Activated naive CD4-positive, alpha-beta T cell treated with anti-CD3 and anti-CD28 coated beads for 36 hours (primary cell): ENCODE results near the gene NPHS1. TPM values are rescaled to one million over a fixed set of nuclear protein-coding genes. Genes with fewer than 3 reads are reported as not detected.

Source experiments
- CTCF ChIA-PET: fragments of 350-600 bp; sonication (Branson Sonifier 250); formaldehyde crosslinking; loops from one replicate; lab custom pipeline; 2021; ENCODE audit warnings: antibody characterized with exemption; lab: Charles Lee
- DNase-seq: peaks from one replicate; pipeline ENCODE4 v3.0.0-alpha.2; 2020
- H3K27ac Mint-ChIP-seq: one replicate; pipeline ENCODE4 v1.8.0; 2021; ENCODE audit warnings: mild to moderate bottlenecking, mixed read lengths
- H3K27me3 Mint-ChIP-seq: one replicate; pipeline ENCODE4 v1.8.0; 2021; ENCODE audit warnings: low read depth, mixed read lengths
- H3K36me3 Mint-ChIP-seq: one replicate; pipeline ENCODE4 v1.8.0; 2021; ENCODE audit warnings: low read depth, mixed read lengths
- H3K4me1 Mint-ChIP-seq: one replicate; pipeline ENCODE4 v1.8.0; 2021; ENCODE audit warnings: low read depth, mixed read lengths
- H3K4me3 Mint-ChIP-seq: one replicate; pipeline ENCODE4 v1.8.0; 2021; ENCODE audit warnings: mild to moderate bottlenecking, moderate library complexity, mixed read lengths
- H3K9me3 Mint-ChIP-seq: one replicate; pipeline ENCODE4 v1.8.0; 2021; ENCODE audit warnings: mixed read lengths
- intact Hi-C: fragments of 100-400 bp; cut with micrococcal nuclease; formaldehyde crosslinking; loops from one replicate; pipeline ENCODE4 v1.15.1; 2023
- total RNA-seq, 2 experiments: library from RNA; stranded (reverse); gene quantifications; one replicate each; pipeline ENCODE4 v1.2.3, GENCODE V29; 2021

The NPHS1 gene
- total RNA-seq, 2 experiments from 2014 or later: 0.05 TPM; not detected in 1

GRCh38 chr19:35889370-35890112 is 37.2 kb upstream of the NPHS1 start:
- CTCF ChIA-PET: no interaction called here
- H3K9me3 Mint-ChIP-seq: no peaks in the 10 kb centered on the region
- peaks cover 57% of the 10 kb centered on the region for H3K36me3 Mint-ChIP-seq
- no peaks in the 10 kb centered on the region for H3K27me3 Mint-ChIP-seq
- no peak overlapping the region for H3K4me3 Mint-ChIP-seq
- intact Hi-C loops: loop anchor here (10.0 kb wide), 1 partner anchor 285 kb away; no protein-coding TSS in a partner anchor
- DNase-seq: no peak
- no peak overlapping the region for H3K27ac Mint-ChIP-seq
- H3K4me1 Mint-ChIP-seq: peaks cover 10% of the 10 kb centered on the region

- Mint-ChIP-seq H3K9me3 (no peaks in the 10 kb centered on the region), H3K36me3 (peaks cover 51% of the 10 kb centered on the region), H3K27me3 (no peaks in the 10 kb centered on the region), H3K27ac (no peak overlapping the region), H3K4me1 (peaks cover 10% of the 10 kb centered on the region), H3K4me3 (no peak overlapping the region)
- CTCF ChIA-PET: no interaction called here
- no peak for DNase-seq
- intact Hi-C loops: loop anchor here (10.0 kb wide), 1 partner anchor 286 kb away; no protein-coding TSS in a partner anchor
Observed at GRCh38 chr19:35888398-35888797, 36.1 kb upstream of the NPHS1 start.

- CTCF ChIA-PET: no interaction called here
- Mint-ChIP-seq H3K4me1 (peaks cover 6% of the 10 kb centered on the region), H3K36me3 (peaks cover 42% of the 10 kb centered on the region), H3K27me3 (no peaks in the 10 kb centered on the region), H3K9me3 (no peaks in the 10 kb centered on the region), H3K4me3 (no peak overlapping the region), H3K27ac (no peak overlapping the region)
- intact Hi-C loops: loop anchor here (10.0 kb wide), 1 partner anchor 288 kb away; no protein-coding TSS in a partner anchor
- DNase-seq: no peak
Observed at GRCh38 chr19:35887197-35887596, 34.9 kb upstream of the NPHS1 start.

- Mint-ChIP-seq H3K9me3 (no peaks in the 10 kb centered on the region), H3K4me1 (peaks cover 5% of the 10 kb centered on the region), H3K27ac (no peak overlapping the region), H3K27me3 (no peaks in the 10 kb centered on the region), H3K4me3 (no peak overlapping the region), H3K36me3 (peaks cover 37% of the 10 kb centered on the region)
- no peak for DNase-seq
- intact Hi-C loops: loop anchor here (10.0 kb wide), 1 partner anchor 289 kb away; no protein-coding TSS in a partner anchor
- CTCF ChIA-PET: interaction anchor here (0.8 kb wide), 1 partner anchor 69 kb away, joined by 5 read pairs; no protein-coding TSS in a partner anchor
Observed at GRCh38 chr19:35885904-35886303, 33.6 kb upstream of the NPHS1 start.

GRCh38 chr19:35885225-35885738 is 33.0 kb upstream of the NPHS1 start:
- Mint-ChIP-seq H3K36me3 (peaks cover 34% of the 10 kb centered on the region), H3K4me3 (no peak overlapping the region), H3K4me1 (peaks cover 4% of the 10 kb centered on the region), H3K27ac (peak overlapping the region; percentile 65), H3K9me3 (no peaks in the 10 kb centered on the region), H3K27me3 (no peaks in the 10 kb centered on the region)
- DNase-seq: no peak
- CTCF ChIA-PET: interaction anchor here (0.8 kb wide), 1 partner anchor 69 kb away, joined by 5 read pairs; no protein-coding TSS in a partner anchor
- intact Hi-C loops: loop anchor here (10.0 kb wide), 1 partner anchor 290 kb away; no protein-coding TSS in a partner anchor

- Mint-ChIP-seq H3K4me1 (peaks cover 9% of the 10 kb centered on the region), H3K9me3 (no peaks in the 10 kb centered on the region), H3K36me3 (peaks cover 23% of the 10 kb centered on the region), H3K4me3 (no peak overlapping the region), H3K27me3 (peaks cover 12% of the 10 kb centered on the region), H3K27ac (no peak overlapping the region)
- DNase-seq: no peak
- intact Hi-C loops: loop anchor here (1.0 to 10.0 kb wide), 3 partner anchors 15 to 291 kb away; no protein-coding TSS in a partner anchor
- CTCF ChIA-PET: interaction anchor here (0.6 to 6.8 kb wide), 4 partner anchors 9 to 49 kb away, joined by 4 to 69 read pairs (median 9); no protein-coding TSS in a partner anchor
Observed at GRCh38 chr19:35883882-35884281, 31.6 kb upstream of the NPHS1 start.

GRCh38 chr19:35882114-35882832 is 30.0 kb upstream of the NPHS1 start:
- CTCF ChIA-PET: interaction anchor here (0.5 to 6.8 kb wide), 10 partner anchors 11 to 190 kb away, joined by 3 to 69 read pairs (median 4); no protein-coding TSS in a partner anchor
- intact Hi-C loops: loop anchor here (1.0 to 10.0 kb wide), 3 partner anchors 49 to 293 kb away; no protein-coding TSS in a partner anchor
- Mint-ChIP-seq H3K4me1 (peaks cover 9% of the 10 kb centered on the region), H3K27me3 (peaks cover 21% of the 10 kb centered on the region), H3K36me3 (peaks cover 12% of the 10 kb centered on the region), H3K27ac (no peak overlapping the region), H3K9me3 (no peaks in the 10 kb centered on the region), H3K4me3 (no peak overlapping the region)
- peak; percentile 58 for DNase-seq

DNA sequence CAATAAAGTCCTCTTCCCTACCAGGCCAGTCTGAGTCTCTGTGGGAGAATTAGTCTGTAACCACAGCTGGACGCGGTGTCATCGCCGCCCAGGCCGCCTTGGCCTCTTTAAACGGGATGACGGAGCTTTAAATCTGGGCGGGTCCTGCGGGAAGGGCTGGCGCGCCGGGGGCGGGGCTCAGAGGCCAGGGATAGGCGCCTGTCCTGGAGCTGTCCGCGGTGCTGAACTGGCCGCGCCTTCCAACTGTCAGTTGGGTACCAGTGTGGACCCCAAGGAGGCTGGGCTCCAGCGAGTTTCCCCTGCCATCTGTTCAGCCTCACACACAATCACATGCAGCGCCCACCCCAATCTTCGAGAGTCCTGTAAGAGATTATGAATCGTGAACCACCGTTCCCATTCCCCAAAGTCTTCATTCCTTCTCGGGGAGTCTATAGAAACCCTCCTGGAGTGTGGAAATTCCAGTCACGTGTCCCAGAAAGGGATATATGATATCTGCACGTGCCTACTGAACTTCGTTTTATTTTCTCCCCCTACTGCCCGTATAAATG is 27.5 kb upstream of the NPHS1 start:
- Mint-ChIP-seq H3K36me3 (no peaks in the 10 kb centered on the region), H3K9me3 (no peaks in the 10 kb centered on the region), H3K4me3 (no peak overlapping the region), H3K27me3 (peaks cover 23% of the 10 kb centered on the region), H3K4me1 (peaks cover 9% of the 10 kb centered on the region), H3K27ac (no peak overlapping the region)
- CTCF ChIA-PET: interaction anchor here (6.8 kb wide), 1 partner anchor 53 kb away, joined by 69 read pairs; no protein-coding TSS in a partner anchor
- intact Hi-C loops: loop anchor here (5.0 to 10.0 kb wide), 2 partner anchors 188 to 295 kb away; no protein-coding TSS in a partner anchor
- peak; percentile 90 for DNase-seq

- Mint-ChIP-seq H3K36me3 (no peaks in the 10 kb centered on the region), H3K4me3 (no peak overlapping the region), H3K27me3 (peaks cover 24% of the 10 kb centered on the region), H3K27ac (no peak overlapping the region), H3K4me1 (peaks cover 9% of the 10 kb centered on the region), H3K9me3 (no peaks in the 10 kb centered on the region)
- intact Hi-C loops: no loop called here
- CTCF ChIA-PET: interaction anchor here (6.8 kb wide), 1 partner anchor 54 kb away, joined by 69 read pairs; no protein-coding TSS in a partner anchor
- no peak for DNase-seq
Observed at GRCh38 chr19:35879068-35879467, 26.8 kb upstream of the NPHS1 start.

GRCh38 chr19:35874392-35874930 is 22.2 kb upstream of the NPHS1 start:
- H3K27me3 Mint-ChIP-seq: peaks cover 46% of the 10 kb centered on the region
- CTCF ChIA-PET: no interaction called here
- peaks cover 11% of the 10 kb centered on the region for H3K4me1 Mint-ChIP-seq
- intact Hi-C loops: no loop called here
- DNase-seq: no peak
- H3K36me3 Mint-ChIP-seq: no peaks in the 10 kb centered on the region
- H3K27ac Mint-ChIP-seq: no peak overlapping the region
- no peak overlapping the region for H3K4me3 Mint-ChIP-seq
- H3K9me3 Mint-ChIP-seq: no peaks in the 10 kb centered on the region

DNA sequence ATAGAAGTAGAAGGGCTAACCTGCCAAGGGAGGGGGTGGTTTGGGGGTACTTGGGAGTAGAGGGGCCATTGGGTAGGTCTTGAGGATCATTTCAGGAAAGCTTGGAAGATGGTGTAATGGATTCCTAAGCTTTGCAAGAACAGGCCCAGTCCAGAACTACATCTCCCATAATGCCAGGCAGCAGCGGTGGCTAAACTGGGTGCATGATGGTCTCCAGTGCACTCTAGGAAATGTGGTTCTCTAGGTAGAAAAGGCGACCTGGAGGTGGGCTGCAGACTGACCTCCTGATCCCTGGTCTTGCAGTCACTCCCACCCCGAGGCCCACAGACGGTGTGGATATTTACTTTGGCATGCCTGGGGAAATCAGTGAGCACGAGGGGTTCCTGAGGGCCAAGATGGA is 19.9 kb upstream of the NPHS1 start:
- intact Hi-C loops: no loop called here
- H3K27me3 Mint-ChIP-seq: peaks cover 46% of the 10 kb centered on the region
- no peak overlapping the region for H3K4me3 Mint-ChIP-seq
- H3K27ac Mint-ChIP-seq: no peak overlapping the region
- H3K36me3 Mint-ChIP-seq: no peaks in the 10 kb centered on the region
- CTCF ChIA-PET: interaction anchor here (0.7 kb wide), 1 partner anchor 270 kb away, joined by 5 read pairs; no protein-coding TSS in a partner anchor
- no peak for DNase-seq
- no peaks in the 10 kb centered on the region for H3K9me3 Mint-ChIP-seq
- peaks cover 16% of the 10 kb centered on the region for H3K4me1 Mint-ChIP-seq
